ENCODE results near the gene ADGRF3.

- TF ChIP-seq CTCF (IDR thresholded peaks at IDR 0.05; ENCODE audit: insufficient read depth, low read length) (no peak), REST (IDR thresholded peaks at IDR 0.05; ENCODE audit: insufficient replicate concordance, low read depth) (no peak), POLR2AphosphoS5 (IDR thresholded peaks at IDR 0.05; ENCODE audit: low read depth) (no peak), SPI1 (IDR thresholded peaks at IDR 0.05; ENCODE audit: borderline replicate concordance, low read depth) (no peak)
These were observed 4.9 kb upstream of the ADGRF3 start for GRCh38 chr2:26351375-26352090.

Data from HL-60 (cell line).